DOHH2 (cell line): ENCODE measurements around the gene LATS2.

Experiments used
- EZH2phosphoT487 ChIP-seq: fragments of 200-600 bp; sonication (generic); IDR thresholded peaks from 2 replicates; pipeline ENCODE4 v1.6.1; 2017; ENCODE audit warnings: borderline replicate concordance, mild to moderate bottlenecking, antibody characterized with exemption, low read length, moderate library complexity, mixed read lengths
- TF ChIP-seq, protein P1 (sequence below): fragments of 200-600 bp; sonication (generic); IDR thresholded peaks from one replicate; pipeline ENCODE4 v1.5.1; 2014; ENCODE audit warnings: antibody characterized with exemption, mild to moderate bottlenecking, low read depth, low read length; ENCODE audit not compliant: poor library complexity, severe bottlenecking

GRCh38 chr13:20960663-20961309 is 100.6 kb downstream of the LATS2 start:
- TF ChIP-seq, protein P1, sequence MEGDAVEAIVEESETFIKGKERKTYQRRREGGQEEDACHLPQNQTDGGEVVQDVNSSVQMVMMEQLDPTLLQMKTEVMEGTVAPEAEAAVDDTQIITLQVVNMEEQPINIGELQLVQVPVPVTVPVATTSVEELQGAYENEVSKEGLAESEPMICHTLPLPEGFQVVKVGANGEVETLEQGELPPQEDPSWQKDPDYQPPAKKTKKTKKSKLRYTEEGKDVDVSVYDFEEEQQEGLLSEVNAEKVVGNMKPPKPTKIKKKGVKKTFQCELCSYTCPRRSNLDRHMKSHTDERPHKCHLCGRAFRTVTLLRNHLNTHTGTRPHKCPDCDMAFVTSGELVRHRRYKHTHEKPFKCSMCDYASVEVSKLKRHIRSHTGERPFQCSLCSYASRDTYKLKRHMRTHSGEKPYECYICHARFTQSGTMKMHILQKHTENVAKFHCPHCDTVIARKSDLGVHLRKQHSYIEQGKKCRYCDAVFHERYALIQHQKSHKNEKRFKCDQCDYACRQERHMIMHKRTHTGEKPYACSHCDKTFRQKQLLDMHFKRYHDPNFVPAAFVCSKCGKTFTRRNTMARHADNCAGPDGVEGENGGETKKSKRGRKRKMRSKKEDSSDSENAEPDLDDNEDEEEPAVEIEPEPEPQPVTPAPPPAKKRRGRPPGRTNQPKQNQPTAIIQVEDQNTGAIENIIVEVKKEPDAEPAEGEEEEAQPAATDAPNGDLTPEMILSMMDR = no peak
- TF ChIP-seq EZH2phosphoT487 = no peak
